Prostate gland (tissue), 2 donors: ENCODE results near the gene LXN.

ENCODE experiments used
- CTCF ChIP-seq, 4 experiments: fragments of 200-600 bp in 2 of 4; fragments of 450-650 bp in 2 of 4; sonication (generic) in 2 of 4; IDR thresholded peaks; 1 replicate in 3 of 4; 2 replicates in 1 of 4; pipeline ENCODE4 v1.5.1; 2016 to 2019; ENCODE audit warnings: antibody characterized with exemption in 4 of 4, mild to moderate bottlenecking in 2 of 4, moderate library complexity in 2 of 4
- POLR2AphosphoS5 ChIP-seq: sonication (generic); formaldehyde crosslinking; IDR thresholded peaks from one replicate; pipeline ENCODE4 v1.6.1; 2017; ENCODE audit warnings: antibody characterized with exemption

GRCh38 chr3:158663246-158663645 is 9.2 kb downstream of the LXN start:
- TF ChIP-seq CTCF (IDR thresholded peaks at IDR 0.05) (no peak), POLR2AphosphoS5 (no peak)
